ENCODE data around the gene GRM7. TPM values are rescaled to one million over a fixed set of nuclear protein-coding genes. Genes with fewer than 3 reads are reported as not detected.

Gene GRM7
- total RNA-seq, 2 donors from 2014 or later = not detected

DNA sequence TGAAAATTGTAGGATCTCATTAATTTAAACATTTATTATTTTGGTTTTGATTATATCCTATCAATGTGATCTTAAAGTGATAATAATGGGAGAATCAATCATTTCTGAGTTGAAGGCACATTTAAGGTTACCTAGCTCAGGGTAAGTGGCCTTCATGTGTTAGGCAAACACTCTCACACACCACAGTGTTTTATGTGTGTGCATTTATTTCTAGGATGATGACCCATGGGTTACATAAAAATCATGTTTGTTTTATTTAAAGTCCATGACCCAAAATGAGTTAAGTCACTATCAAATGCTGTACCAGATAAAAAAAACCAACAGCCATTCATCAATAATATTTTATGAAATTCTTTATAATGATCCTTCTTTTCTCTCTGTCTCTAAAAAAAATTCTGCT, 520.8 kb downstream of the GRM7 start:
- Mint-ChIP-seq H3K36me3 (ENCODE audit: low read depth) (no peaks in the 10 kb centered on the region), H3K4me1 (no peaks in the 10 kb centered on the region), H3K9me3 (no peaks in the 10 kb centered on the region), H3K27ac (no peak overlapping the region), H3K27me3 (no peaks in the 10 kb centered on the region), H3K4me3 (no peak overlapping the region)
- no peak for ATAC-seq (replicated peaks)

DNA sequence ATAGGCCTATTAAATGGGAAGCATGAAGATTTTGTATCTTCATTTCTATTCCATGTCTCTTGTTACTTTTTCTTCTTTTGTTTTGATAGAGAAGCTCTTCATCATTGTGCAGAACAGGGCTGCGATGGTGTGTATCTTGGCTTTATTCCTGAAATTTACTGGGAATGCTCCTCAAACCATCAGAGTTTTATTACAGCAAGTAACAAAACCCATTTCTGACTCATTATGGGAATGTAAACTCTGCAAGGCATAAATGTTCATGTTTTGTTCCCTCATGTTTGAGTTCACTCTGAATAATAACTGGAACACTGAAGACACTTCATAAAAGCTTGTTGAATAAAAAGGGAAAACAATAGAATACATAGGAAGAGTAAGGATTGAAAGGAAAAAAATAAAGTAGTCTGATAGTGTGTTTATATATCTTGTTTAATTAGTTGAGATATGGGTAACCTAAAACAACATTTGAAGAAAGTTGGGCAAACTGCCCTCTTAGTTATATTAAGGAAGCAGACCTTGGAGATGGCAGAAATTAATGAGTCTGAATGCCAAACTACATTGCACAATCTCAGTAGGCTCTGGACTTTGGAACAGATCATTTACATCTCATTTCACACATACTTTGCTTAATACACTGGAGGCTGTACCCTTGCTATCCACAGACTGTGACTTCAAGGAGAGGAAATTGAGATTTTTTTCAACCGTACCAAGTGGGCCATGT, 521.5 kb downstream of the GRM7 start:
- Mint-ChIP-seq H3K27ac (no peak overlapping the region), H3K4me3 (no peak overlapping the region), H3K4me1 (no peaks in the 10 kb centered on the region), H3K27me3 (no peaks in the 10 kb centered on the region), H3K36me3 (ENCODE audit: low read depth) (no peaks in the 10 kb centered on the region), H3K9me3 (no peaks in the 10 kb centered on the region)
- no peak for ATAC-seq (replicated peaks)

- Mint-ChIP-seq H3K36me3 (ENCODE audit: low read depth) (no peaks in the 10 kb centered on the region), H3K4me1 (no peaks in the 10 kb centered on the region), H3K27ac (no peak overlapping the region), H3K9me3 (no peaks in the 10 kb centered on the region), H3K27me3 (no peaks in the 10 kb centered on the region), H3K4me3 (no peak overlapping the region)
- no peak for ATAC-seq (replicated peaks)
Observed at GRCh38 chr3:7385635-7386034, 524.7 kb downstream of the GRM7 start.

GRCh38 chr3:7388026-7388425, 527.1 kb downstream of the GRM7 start:
- H3K4me3 Mint-ChIP-seq = no peak overlapping the region
- H3K36me3 Mint-ChIP-seq (ENCODE audit: low read depth) = no peaks in the 10 kb centered on the region
- peaks cover 4% of the 10 kb centered on the region for H3K9me3 Mint-ChIP-seq
- H3K27me3 Mint-ChIP-seq = no peaks in the 10 kb centered on the region
- no peak for ATAC-seq (replicated peaks)
- H3K4me1 Mint-ChIP-seq = no peaks in the 10 kb centered on the region
- H3K27ac Mint-ChIP-seq = no peak overlapping the region

DNA sequence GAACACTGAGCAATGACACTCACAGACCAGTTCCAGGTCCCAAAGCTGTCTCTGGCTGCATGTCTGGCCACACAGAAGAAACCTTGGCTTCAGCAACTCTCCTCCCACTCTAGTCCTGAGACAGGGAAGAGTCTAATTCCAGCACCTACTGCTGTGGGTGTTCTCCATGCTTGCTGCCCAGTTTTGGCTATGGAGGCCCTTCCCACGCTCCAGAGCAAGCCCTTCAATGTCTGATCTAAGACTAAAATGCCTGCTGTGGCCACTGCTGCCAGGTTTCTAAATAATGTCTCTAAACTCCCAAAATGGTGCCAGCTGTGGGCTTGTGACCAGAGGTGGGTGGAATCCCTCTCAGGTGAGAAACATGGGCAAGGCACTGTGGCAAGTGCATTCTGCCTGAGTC, 531.3 kb downstream of the GRM7 start:
- Mint-ChIP-seq H3K36me3 (ENCODE audit: low read depth) (no peaks in the 10 kb centered on the region), H3K4me1 (no peaks in the 10 kb centered on the region), H3K27me3 (no peaks in the 10 kb centered on the region), H3K4me3 (no peak overlapping the region), H3K27ac (no peak overlapping the region), H3K9me3 (peaks cover 11% of the 10 kb centered on the region)
- no peak for ATAC-seq (replicated peaks)

GRCh38 chr3:7393944-7394605, 533.2 kb downstream of the GRM7 start:
- Mint-ChIP-seq H3K4me3 (no peak overlapping the region), H3K27ac (no peak overlapping the region), H3K27me3 (no peaks in the 10 kb centered on the region), H3K4me1 (no peaks in the 10 kb centered on the region), H3K36me3 (ENCODE audit: low read depth) (no peaks in the 10 kb centered on the region), H3K9me3 (peaks cover 11% of the 10 kb centered on the region)
- ATAC-seq (replicated peaks) = no peak

- H3K27ac Mint-ChIP-seq = no peak overlapping the region
- H3K27me3 Mint-ChIP-seq = no peaks in the 10 kb centered on the region
- no peaks in the 10 kb centered on the region for H3K4me1 Mint-ChIP-seq
- H3K9me3 Mint-ChIP-seq = peaks cover 8% of the 10 kb centered on the region
- ATAC-seq (replicated peaks) = no peak
- H3K4me3 Mint-ChIP-seq = no peak overlapping the region
- H3K36me3 Mint-ChIP-seq (ENCODE audit: low read depth) = no peaks in the 10 kb centered on the region
Observed at GRCh38 chr3:7396534-7396933, 535.6 kb downstream of the GRM7 start.

DNA sequence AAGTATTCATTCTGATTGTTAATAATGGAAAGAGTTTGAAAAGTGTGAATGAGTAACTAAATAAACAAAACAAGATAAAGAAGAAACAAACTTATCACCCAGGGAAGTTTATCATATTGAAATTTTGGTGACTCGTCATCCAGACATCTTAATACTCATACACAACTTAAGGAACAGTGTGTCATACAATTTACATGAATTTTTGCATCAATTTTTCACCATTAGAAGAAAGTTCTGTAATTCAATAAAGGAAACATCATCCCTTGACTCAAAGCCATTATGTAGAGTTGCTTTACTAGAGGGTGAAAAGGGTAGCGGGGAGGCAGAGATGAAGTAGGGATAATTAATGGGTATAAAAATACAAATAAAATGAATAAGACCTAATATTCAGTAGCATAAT, 536.2 kb downstream of the GRM7 start:
- H3K36me3 Mint-ChIP-seq (ENCODE audit: low read depth) = no peaks in the 10 kb centered on the region
- peaks cover 8% of the 10 kb centered on the region for H3K9me3 Mint-ChIP-seq
- H3K27me3 Mint-ChIP-seq = no peaks in the 10 kb centered on the region
- no peak overlapping the region for H3K27ac Mint-ChIP-seq
- no peak overlapping the region for H3K4me3 Mint-ChIP-seq
- no peak for ATAC-seq (replicated peaks)
- H3K4me1 Mint-ChIP-seq = no peaks in the 10 kb centered on the region

DNA sequence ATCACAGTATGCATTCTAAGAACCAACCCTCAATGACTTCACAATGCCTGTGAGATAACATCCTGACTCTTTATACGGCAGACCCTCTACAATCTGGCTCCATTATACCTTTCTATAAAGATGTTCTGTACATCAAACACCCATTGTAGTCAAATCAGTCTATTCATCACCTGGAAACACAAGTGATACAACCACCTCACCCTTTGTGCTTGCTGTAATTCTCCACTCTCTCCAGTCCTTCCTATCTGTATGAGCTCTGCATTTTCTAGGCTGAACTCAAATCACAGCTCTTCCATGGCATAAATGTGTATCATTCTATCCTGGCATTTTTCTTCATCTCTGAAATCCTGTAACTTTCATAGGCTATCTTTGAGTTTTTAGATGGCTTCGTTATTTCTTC, 539.4 kb downstream of the GRM7 start:
- no peak overlapping the region for H3K4me3 Mint-ChIP-seq

DNA sequence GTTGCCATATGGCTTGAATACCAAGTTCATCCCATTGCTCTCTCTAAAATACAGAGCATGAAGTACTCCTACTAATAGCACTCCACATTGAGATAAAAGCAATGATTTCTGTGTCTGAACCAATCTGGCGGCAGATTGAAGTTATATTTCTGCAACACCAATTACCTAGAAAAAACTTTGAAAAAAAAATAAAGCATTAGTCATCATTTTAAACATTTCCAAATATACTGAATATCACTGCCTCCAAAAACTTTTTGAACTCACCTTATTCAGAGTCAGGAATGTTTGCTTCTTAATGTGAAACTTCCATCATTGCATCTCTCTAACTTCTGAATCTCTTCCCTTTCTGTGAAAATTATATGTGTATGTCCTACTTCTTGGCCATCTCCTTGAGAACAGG, 540.5 kb downstream of the GRM7 start:
- ATAC-seq (replicated peaks) = no peak
- Mint-ChIP-seq H3K36me3 (ENCODE audit: low read depth) (no peaks in the 10 kb centered on the region), H3K27ac (no peak overlapping the region), H3K9me3 (no peaks in the 10 kb centered on the region), H3K4me1 (no peaks in the 10 kb centered on the region), H3K4me3 (no peak overlapping the region), H3K27me3 (no peaks in the 10 kb centered on the region)

More for the DNA sequence above, 539.4 kb downstream of the GRM7 start:
- H3K27ac Mint-ChIP-seq = no peak overlapping the region
- H3K4me1 Mint-ChIP-seq = no peaks in the 10 kb centered on the region
- ATAC-seq (replicated peaks) = no peak
- no peaks in the 10 kb centered on the region for H3K27me3 Mint-ChIP-seq
- H3K9me3 Mint-ChIP-seq = no peaks in the 10 kb centered on the region
- H3K36me3 Mint-ChIP-seq (ENCODE audit: low read depth) = no peaks in the 10 kb centered on the region

DNA sequence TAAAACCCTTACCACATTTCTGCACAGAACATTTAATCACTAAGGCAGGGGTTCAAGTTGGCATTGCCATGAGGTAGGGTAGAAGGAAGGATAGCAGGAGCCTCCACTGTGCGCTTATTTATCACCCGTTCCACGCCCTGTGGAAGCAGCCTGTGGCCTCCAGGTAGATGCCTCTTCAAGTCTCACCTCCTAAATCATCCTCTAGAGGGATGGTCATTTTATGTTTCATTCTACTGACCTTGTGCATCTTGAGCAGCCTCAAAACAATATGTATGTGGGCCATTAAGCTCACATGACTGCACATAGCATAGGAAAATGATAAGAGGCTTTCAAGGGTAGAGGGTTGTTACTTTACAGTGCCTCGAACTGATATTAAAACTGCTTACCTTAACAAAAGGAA, 546.2 kb downstream of the GRM7 start:
- Mint-ChIP-seq H3K27ac (no peak overlapping the region), H3K4me1 (no peaks in the 10 kb centered on the region), H3K36me3 (ENCODE audit: low read depth) (no peaks in the 10 kb centered on the region), H3K27me3 (no peaks in the 10 kb centered on the region), H3K9me3 (no peaks in the 10 kb centered on the region), H3K4me3 (no peak overlapping the region)
- ATAC-seq (replicated peaks) = no peak

- Mint-ChIP-seq H3K4me3 (no peak overlapping the region), H3K27ac (no peak overlapping the region), H3K9me3 (no peaks in the 10 kb centered on the region), H3K4me1 (no peaks in the 10 kb centered on the region), H3K27me3 (no peaks in the 10 kb centered on the region), H3K36me3 (ENCODE audit: low read depth) (no peaks in the 10 kb centered on the region)
- ATAC-seq (replicated peaks) = no peak
Observed at GRCh38 chr3:7410782-7411181, 549.9 kb downstream of the GRM7 start.

- H3K36me3 Mint-ChIP-seq (ENCODE audit: low read depth) = no peaks in the 10 kb centered on the region
- H3K27ac Mint-ChIP-seq = no peak overlapping the region
- H3K4me3 Mint-ChIP-seq = no peak overlapping the region
- no peaks in the 10 kb centered on the region for H3K4me1 Mint-ChIP-seq
- ATAC-seq (replicated peaks) = no peak
- no peaks in the 10 kb centered on the region for H3K9me3 Mint-ChIP-seq
- no peaks in the 10 kb centered on the region for H3K27me3 Mint-ChIP-seq
Observed at GRCh38 chr3:7421065-7421464, 560.1 kb downstream of the GRM7 start.

DNA sequence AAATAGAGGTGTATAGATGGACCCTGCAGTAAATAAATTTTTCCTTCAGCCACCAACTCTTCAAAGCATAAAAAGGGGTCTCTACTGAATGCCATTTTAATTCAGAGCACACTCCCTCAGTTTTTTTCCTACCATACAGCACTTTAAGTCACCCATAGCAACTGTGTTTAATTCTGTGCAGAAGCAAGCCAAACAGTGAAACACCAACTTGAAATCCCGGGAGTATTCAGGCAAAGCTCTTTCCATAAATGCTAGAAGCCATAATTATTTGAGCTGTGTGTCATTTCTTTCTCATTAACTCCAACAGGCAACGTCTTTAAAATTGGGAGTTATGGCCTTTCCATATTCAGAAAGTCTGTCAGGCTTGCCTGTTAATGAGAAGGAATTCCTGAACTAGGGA, 562.1 kb downstream of the GRM7 start:
- Mint-ChIP-seq H3K27ac (no peak overlapping the region), H3K36me3 (ENCODE audit: low read depth) (no peaks in the 10 kb centered on the region), H3K4me3 (no peak overlapping the region), H3K27me3 (no peaks in the 10 kb centered on the region), H3K4me1 (no peaks in the 10 kb centered on the region), H3K9me3 (peaks cover 3% of the 10 kb centered on the region)
- no peak for ATAC-seq (replicated peaks)

- Mint-ChIP-seq H3K9me3 (peaks cover 7% of the 10 kb centered on the region), H3K27ac (no peak overlapping the region), H3K27me3 (no peaks in the 10 kb centered on the region), H3K4me1 (no peaks in the 10 kb centered on the region), H3K4me3 (no peak overlapping the region), H3K36me3 (ENCODE audit: low read depth) (no peaks in the 10 kb centered on the region)
- no peak for ATAC-seq (replicated peaks)
Observed at GRCh38 chr3:7423995-7424394, 563.1 kb downstream of the GRM7 start.

Measured in activated T-helper 17 cell treated with anti-CD3 and anti-CD28 coated beads, Interleukin-2, amount 50 U/mL, for 72 hours (primary cell).